K562 (cell line): ENCODE data around the gene OR10P1.

ENCODE experiments used
- CTCF ChIP-seq, 3 experiments: IDR thresholded peaks in 2 of 3; conservative IDR thresholded peaks in 1 of 3; 2 replicates each; pipeline ENCODE4 v1.5.1; 2011 to 2012; ENCODE audit warnings: low read length in 3 of 3, mild to moderate bottlenecking in 3 of 3, control low read depth in 2 of 3, improper control_type of control experiment in 1 of 3, inconsistent platforms in 1 of 3, low read depth in 1 of 3, mixed read lengths in 1 of 3, moderate library complexity in 1 of 3; ENCODE audit not compliant: insufficient read depth in 2 of 3
- FIP1L1 ChIP-seq: fragments of 200-400 bp; formaldehyde crosslinking; IDR thresholded peaks from 2 replicates; pipeline ENCODE4 v1.6.1; 2018; ENCODE audit warnings: mild to moderate bottlenecking, low read depth, low read length; ENCODE audit not compliant: poor library complexity, severe bottlenecking
- HDAC2 ChIP-seq: fragments of 450-650 bp; IDR thresholded peaks from 2 replicates; pipeline ENCODE4 v1.6.1; 2016; ENCODE audit warnings: mild to moderate bottlenecking
- POLR2B ChIP-seq: fragments of 450-650 bp; IDR thresholded peaks from 2 replicates; pipeline ENCODE4 v1.6.1; 2018; ENCODE audit warnings: low read depth; ENCODE audit not compliant: partially characterized antibody
- PRDM10 ChIP-seq: fragments of 450-650 bp; IDR thresholded peaks from 2 replicates; pipeline ENCODE4 v1.6.1; 2018; ENCODE audit not compliant: partially characterized antibody

- TF ChIP-seq POLR2B (no peak), PRDM10 (no peak), CTCF (IDR thresholded peaks at IDR 0.05 in 2 of 3, conservative IDR thresholded peaks at IDR 0.05 in 1 of 3; ENCODE audit: insufficient read depth in 2 of 3, low read depth in 1 of 3, low read length in 3 of 3) (no peak), HDAC2 (no peak), FIP1L1 (no peak)
Measured at GRCh38 chr12:55626154-55626553, 10.5 kb upstream of the OR10P1 start.
